Left lung (tissue), 10 donors: ENCODE data around the gene KIF21A. TPM values are rescaled to one million over a fixed set of nuclear protein-coding genes. Genes with fewer than 3 reads are reported as not detected.

Experiments
- ATAC-seq: fragments of 200-7000 bp; cut with Tn5 transposase; one replicate; pipeline ENCODE4 v1.9.1; 2020; ENCODE audit warnings: moderate library complexity
- DNase-seq, 4 donors: peaks; one replicate each; pipeline ENCODE4 v3.0.0-alpha.2; 2013 to 2020
- H3K27ac ChIP-seq, 2 donors: fragments of 200-600 bp; sonication (generic) in 1 of 2; one replicate each; pipeline versions ENCODE4 v1.5.0 to v1.8.0; 2020 to 2021
- H3K27me3 ChIP-seq, 2 donors: fragments of 200-600 bp; sonication (generic) in 1 of 2; one replicate each; pipeline versions ENCODE4 v1.5.0 to v1.8.0; 2020 to 2021
- H3K36me3 ChIP-seq, 2 donors: fragments of 200-600 bp; sonication (generic) in 1 of 2; one replicate each; pipeline versions ENCODE4 v1.5.0 to v1.8.0; 2020 to 2021
- H3K4me1 ChIP-seq, 2 donors: fragments of 200-600 bp; one replicate each; pipeline ENCODE4 v1.8.0; 2021
- H3K4me3 ChIP-seq, 2 donors: fragments of 200-600 bp; sonication (generic) in 1 of 2; one replicate each; pipeline versions ENCODE4 v1.5.0 to v1.8.0; 2020 to 2021; ENCODE audit warnings: mild to moderate bottlenecking in 1 of 2
- H3K9me3 ChIP-seq, 2 donors: fragments of 200-600 bp; sonication (generic) in 1 of 2; one replicate each; pipeline versions ENCODE4 v1.5.0 to v1.8.0; 2020 to 2021
- intact Hi-C, 2 donors: fragments of 100-400 bp; cut with DNase I; formaldehyde crosslinking; loops; one replicate each; pipeline versions ENCODE4 v1.11.2 to v1.14.2; 2022
- polyA plus RNA-seq, 6 donors: library from polyadenylated mRNA; unstranded; fragments of 120-200 nt; gene quantifications; one replicate each; pipeline ENCODE4 v1.2.1, GENCODE V29; 2013; ENCODE audit not compliant: insufficient read length in 6 of 6
- total RNA-seq, 2 donors: library from RNA; stranded (reverse); fragmentation: NEBNext Ultra II Directional; extraction: Animal tissue kit (Norgen Biotek cat#: 25700); gene quantifications; one replicate each; pipeline ENCODE4 v1.2.1, GENCODE V29; 2021
- TF ChIP-seq, protein P1 (sequence below), 2 donors: fragments of 200-600 bp; sonication (generic) in 1 of 2; IDR thresholded peaks; one replicate each; pipeline versions ENCODE4 v1.5.0 to v1.8.0; 2021; ENCODE audit warnings: antibody characterized with exemption in 2 of 2
- donor health status: DM: no; HTN: yes; CAD: no.
- donor health status: DM: no; HTN: no; CAD: no.

KIF21A gene
- total and polyA plus RNA-seq, 8 donors, result 12.7 to 19.7 (median 15.6) TPM

DNA sequence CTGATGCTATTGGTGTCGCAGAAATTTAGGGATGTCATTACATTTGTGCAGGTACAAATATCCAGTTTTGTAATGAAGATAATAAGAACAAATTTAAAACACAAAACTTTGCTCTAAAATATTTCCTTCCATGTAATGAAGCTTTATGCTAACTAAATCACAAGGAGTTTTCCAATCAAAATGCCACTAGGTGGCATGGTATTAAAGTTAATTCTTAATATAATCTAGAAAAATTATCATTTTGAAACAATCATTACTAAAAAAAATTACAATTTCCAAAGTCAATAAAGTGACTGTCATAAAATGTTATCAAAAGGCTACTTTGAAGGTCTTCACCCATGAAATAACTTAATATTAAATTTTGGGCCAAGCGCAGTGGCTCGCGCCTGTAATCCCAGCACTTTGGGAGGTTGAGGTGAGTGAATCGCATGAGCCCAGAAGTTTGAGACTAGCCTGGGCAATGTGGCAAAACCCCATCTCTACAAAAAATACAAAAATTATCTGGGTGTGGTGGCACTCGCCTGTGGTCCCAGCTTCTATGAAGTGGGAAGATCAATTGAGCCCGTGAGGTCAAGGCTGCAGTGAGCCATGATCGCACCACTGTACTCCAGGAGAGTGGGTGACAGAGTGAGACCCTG lies 77.4 kb downstream of the KIF21A start:
- TF ChIP-seq, protein P1, sequence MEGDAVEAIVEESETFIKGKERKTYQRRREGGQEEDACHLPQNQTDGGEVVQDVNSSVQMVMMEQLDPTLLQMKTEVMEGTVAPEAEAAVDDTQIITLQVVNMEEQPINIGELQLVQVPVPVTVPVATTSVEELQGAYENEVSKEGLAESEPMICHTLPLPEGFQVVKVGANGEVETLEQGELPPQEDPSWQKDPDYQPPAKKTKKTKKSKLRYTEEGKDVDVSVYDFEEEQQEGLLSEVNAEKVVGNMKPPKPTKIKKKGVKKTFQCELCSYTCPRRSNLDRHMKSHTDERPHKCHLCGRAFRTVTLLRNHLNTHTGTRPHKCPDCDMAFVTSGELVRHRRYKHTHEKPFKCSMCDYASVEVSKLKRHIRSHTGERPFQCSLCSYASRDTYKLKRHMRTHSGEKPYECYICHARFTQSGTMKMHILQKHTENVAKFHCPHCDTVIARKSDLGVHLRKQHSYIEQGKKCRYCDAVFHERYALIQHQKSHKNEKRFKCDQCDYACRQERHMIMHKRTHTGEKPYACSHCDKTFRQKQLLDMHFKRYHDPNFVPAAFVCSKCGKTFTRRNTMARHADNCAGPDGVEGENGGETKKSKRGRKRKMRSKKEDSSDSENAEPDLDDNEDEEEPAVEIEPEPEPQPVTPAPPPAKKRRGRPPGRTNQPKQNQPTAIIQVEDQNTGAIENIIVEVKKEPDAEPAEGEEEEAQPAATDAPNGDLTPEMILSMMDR (IDR thresholded peaks at IDR 0.05), result no peak
- Histone ChIP-seq H3K4me3 (no peak overlapping the region), H3K4me1 (no peaks in the 10 kb centered on the region), H3K36me3 (no peaks in the 10 kb centered on the region), H3K27ac (no peak overlapping the region), H3K27me3 (no peaks in the 10 kb centered on the region), H3K9me3 (no peaks in the 10 kb centered on the region)
- ATAC-seq (no peak), DNase-seq (no peak)
- intact Hi-C loops, result no loop called here

DNA sequence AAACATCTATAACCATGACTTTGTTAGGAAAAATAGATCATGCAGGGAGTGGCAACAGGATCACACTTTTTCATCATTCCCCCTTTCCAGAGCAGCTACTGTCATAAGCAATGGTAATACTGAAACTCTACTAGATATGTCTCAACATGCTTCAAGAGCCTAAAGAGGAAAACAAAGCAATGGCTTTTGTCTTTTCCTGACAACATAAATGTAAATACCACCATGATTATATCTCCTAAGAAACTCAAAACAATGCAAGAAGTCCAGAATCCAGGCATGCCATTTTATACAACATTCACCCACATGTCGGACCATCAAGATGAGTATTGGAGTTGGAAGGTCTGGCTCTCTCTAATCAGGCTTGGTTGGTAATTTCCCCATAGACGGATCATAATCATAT lies 78.7 kb downstream of the KIF21A start:
- H3K36me3 ChIP-seq, result no peaks in the 10 kb centered on the region
- ATAC-seq, result no peak
- H3K27me3 ChIP-seq, result no peaks in the 10 kb centered on the region
- H3K9me3 ChIP-seq, result no peaks in the 10 kb centered on the region
- H3K4me1 ChIP-seq, result no peaks in the 10 kb centered on the region
- no peak for DNase-seq
- TF ChIP-seq, protein P1 (IDR thresholded peaks at IDR 0.05), result no peak
- intact Hi-C loops, result no loop called here
- H3K4me3 ChIP-seq, result no peak overlapping the region
- H3K27ac ChIP-seq, result no peak overlapping the region

DNA sequence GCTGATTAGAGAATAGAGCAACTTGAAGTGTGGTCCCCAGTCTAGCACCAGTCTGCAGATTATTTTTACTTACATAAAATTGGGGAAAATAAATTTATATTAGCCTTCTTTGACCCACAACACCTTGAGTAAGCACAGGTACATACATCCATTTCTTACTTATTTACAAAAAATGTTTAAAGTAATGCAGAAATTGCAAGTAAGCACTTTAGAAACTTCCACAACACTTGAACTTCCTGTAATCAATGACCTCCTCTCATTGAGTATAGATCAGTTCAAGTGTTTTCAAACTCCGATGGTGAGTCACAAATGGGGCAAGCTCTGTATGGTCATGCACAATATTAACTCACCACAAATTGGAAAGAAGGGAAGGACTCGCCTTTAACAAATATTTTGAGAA lies 83.3 kb downstream of the KIF21A start:
- DNase-seq (no peak), ATAC-seq (no peak)
- no peaks in the 10 kb centered on the region for H3K4me1 ChIP-seq
- no peaks in the 10 kb centered on the region for H3K9me3 ChIP-seq
- no peaks in the 10 kb centered on the region for H3K27me3 ChIP-seq
- no peaks in the 10 kb centered on the region for H3K36me3 ChIP-seq
- H3K27ac ChIP-seq, result no peak overlapping the region
- TF ChIP-seq, protein P1 (IDR thresholded peaks at IDR 0.05), result no peak
- no peak overlapping the region for H3K4me3 ChIP-seq
- intact Hi-C loops, result no loop called here

DNA sequence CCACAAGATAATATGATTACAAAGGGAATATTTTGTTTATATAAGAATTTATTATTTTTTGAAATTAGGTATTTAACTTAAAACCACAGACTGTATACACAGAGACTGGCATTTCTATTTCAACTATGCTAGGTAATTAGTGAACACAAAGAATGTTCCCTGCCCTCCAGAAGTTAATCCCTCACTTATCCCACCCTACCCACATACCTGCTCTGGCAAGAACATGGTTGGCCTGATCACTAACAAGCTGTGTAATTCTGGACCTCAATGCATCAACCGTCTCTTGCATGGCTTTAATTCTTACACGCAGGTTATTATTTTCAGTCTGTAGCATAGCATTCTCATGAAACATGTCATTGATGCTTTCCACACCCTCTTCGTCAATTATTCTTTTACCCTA lies 85.9 kb downstream of the KIF21A start:
- Histone ChIP-seq H3K4me3 (no peak overlapping the region), H3K9me3 (no peaks in the 10 kb centered on the region), H3K27me3 (no peaks in the 10 kb centered on the region), H3K27ac (no peak overlapping the region), H3K4me1 (no peaks in the 10 kb centered on the region), H3K36me3 (no peaks in the 10 kb centered on the region)
- intact Hi-C loops, result no loop called here
- no peak for DNase-seq
- TF ChIP-seq, protein P1 (IDR thresholded peaks at IDR 0.05), result no peak
- ATAC-seq, result no peak

DNA sequence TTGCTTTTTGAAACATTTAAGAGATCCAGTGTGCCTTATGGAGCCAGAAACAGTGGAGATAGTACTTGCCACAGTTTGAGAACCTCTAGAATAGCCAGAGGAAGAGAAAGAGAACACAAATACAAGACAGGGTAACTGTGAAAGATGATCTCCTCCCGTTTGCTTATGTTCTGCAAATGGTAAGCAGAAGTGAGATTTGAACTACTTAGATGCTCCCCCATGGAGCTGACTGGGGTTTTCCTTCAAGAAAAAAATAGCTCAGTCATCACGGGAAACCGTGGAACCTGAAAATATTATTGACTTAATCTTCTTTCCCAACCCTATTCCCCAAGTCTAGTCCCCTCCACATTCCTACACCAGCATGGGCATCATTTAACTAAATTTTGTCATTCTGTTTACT lies 87.1 kb downstream of the KIF21A start:
- Histone ChIP-seq H3K36me3 (no peaks in the 10 kb centered on the region), H3K27me3 (no peaks in the 10 kb centered on the region), H3K9me3 (no peaks in the 10 kb centered on the region), H3K27ac (no peak overlapping the region), H3K4me1 (no peaks in the 10 kb centered on the region), H3K4me3 (no peak overlapping the region)
- no peak for DNase-seq
- no peak for ATAC-seq
- intact Hi-C loops, result no loop called here
- TF ChIP-seq, protein P1 (IDR thresholded peaks at IDR 0.05), result no peak
